MM.1S (cell line): Measurements from ENCODE around the gene VGLL3.

Experiments used
- DNase-seq: peaks from one replicate; pipeline ENCODE4 v3.0.0-alpha.2; 2015
- H2AFZ ChIP-seq: fragments of 300-600 bp; sonication (generic); 2 replicates; pipeline ENCODE4 v1.6.0; 2016; ENCODE audit warnings: antibody characterized with exemption, low read length
- H3F3A ChIP-seq: fragments of 300-600 bp; sonication (generic); 2 replicates; pipeline ENCODE4 v1.6.1; 2016; ENCODE audit warnings: mild to moderate bottlenecking, antibody characterized with exemption, low read length, moderate library complexity, mixed read lengths; ENCODE audit not compliant: insufficient read depth
- H3K27ac ChIP-seq: fragments of 300-600 bp; sonication (generic); 2 replicates; pipeline ENCODE4 v1.5.1; 2016; ENCODE audit warnings: mild to moderate bottlenecking, low read length
- H3K27me3 ChIP-seq: fragments of 300-600 bp; sonication (generic); replicated peaks from 2 replicates; pipeline ENCODE4 v1.6.0; 2016; ENCODE audit warnings: low read length; ENCODE audit not compliant: insufficient read depth
- H3K36me3 ChIP-seq: fragments of 300-600 bp; sonication (generic); replicated peaks from 2 replicates; pipeline ENCODE4 v1.6.1; 2016; ENCODE audit warnings: mild to moderate bottlenecking, low read length, mixed read lengths; ENCODE audit not compliant: insufficient read depth
- H3K4me1 ChIP-seq: fragments of 300-600 bp; sonication (generic); 2 replicates; pipeline ENCODE4 v1.6.1; 2016; ENCODE audit warnings: low read length, mixed read lengths
- H3K4me2 ChIP-seq: fragments of 300-600 bp; sonication (generic); 2 replicates; pipeline ENCODE4 v1.6.0; 2016; ENCODE audit warnings: low read depth, low read length
- H3K4me3 ChIP-seq: fragments of 300-600 bp; sonication (generic); 2 replicates; pipeline ENCODE4 v1.5.1; 2016; ENCODE audit warnings: low read length, mixed read lengths
- H3K79me2 ChIP-seq: fragments of 300-600 bp; sonication (generic); 2 replicates; pipeline ENCODE4 v1.6.1; 2016; ENCODE audit warnings: mixed run types, low read length, mixed read lengths
- H3K9ac ChIP-seq: fragments of 300-600 bp; sonication (generic); 2 replicates; pipeline ENCODE4 v1.6.1; 2016; ENCODE audit warnings: low read length, mixed read lengths
- H3K9me2 ChIP-seq: fragments of 300-600 bp; sonication (generic); replicated peaks from 2 replicates; pipeline ENCODE4 v1.6.1; 2016; ENCODE audit warnings: mild to moderate bottlenecking, low read length, mixed read lengths; ENCODE audit not compliant: insufficient read depth
- H3K9me3 ChIP-seq: fragments of 300-600 bp; sonication (generic); replicated peaks from 2 replicates; pipeline ENCODE4 v1.6.1; 2016; ENCODE audit warnings: mild to moderate bottlenecking, low read length, mixed read lengths; ENCODE audit not compliant: insufficient read depth
- H4K20me1 ChIP-seq: fragments of 300-600 bp; sonication (generic); 2 replicates; pipeline ENCODE4 v1.6.1; 2016; ENCODE audit warnings: mild to moderate bottlenecking, low read length, moderate library complexity, mixed read lengths; ENCODE audit not compliant: insufficient read depth
- EZH2 ChIP-seq: fragments of 300-600 bp; sonication (generic); optimal IDR thresholded peaks from 2 replicates; pipeline ENCODE3; 2017; ENCODE audit warnings: low read depth, mild to moderate bottlenecking, antibody characterized with exemption, low read length, mixed read lengths
- EZH2phosphoT487 ChIP-seq: fragments of 300-600 bp; sonication (generic); IDR thresholded peaks from 2 replicates; pipeline ENCODE4 v1.6.1; 2018; ENCODE audit warnings: antibody characterized with exemption, low read length
- TF ChIP-seq, protein P1 (sequence below): fragments of 300-600 bp; sonication (generic); IDR thresholded peaks from 2 replicates; pipeline ENCODE4 v1.5.1; 2016; ENCODE audit warnings: antibody characterized with exemption, low read length, mixed read lengths

VGLL3 gene

DNA sequence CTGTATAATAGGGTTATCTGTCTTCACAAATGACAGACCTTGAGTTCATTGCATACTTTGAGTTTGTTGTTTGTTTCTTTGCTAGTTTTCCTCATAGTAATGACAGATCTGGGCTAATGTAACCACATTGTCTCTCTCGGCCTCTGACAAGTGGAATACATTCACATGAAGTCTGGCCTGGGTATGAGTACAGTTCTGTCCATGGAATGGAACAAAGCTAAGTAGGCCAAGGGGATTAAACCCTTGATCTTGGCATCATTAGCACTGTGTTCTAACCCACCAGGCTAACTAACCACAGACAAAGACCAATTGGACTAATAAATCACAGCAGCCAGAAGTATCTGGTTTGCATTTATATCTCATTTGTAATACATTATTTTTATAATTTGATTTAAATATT lies 7.6 kb upstream of the VGLL3 start:
- DNase-seq: no peak
- Histone ChIP-seq H3K27me3 (no peaks in the 10 kb centered on the region), H2AFZ (no peak overlapping the region), H3K79me2 (no peaks in the 10 kb centered on the region), H3K9me3 (no peaks in the 10 kb centered on the region), H4K20me1 (no peaks in the 10 kb centered on the region), H3K36me3 (no peaks in the 10 kb centered on the region), H3K9me2 (no peaks in the 10 kb centered on the region), H3K9ac (no peak overlapping the region), H3K4me1 (no peaks in the 10 kb centered on the region), H3K4me3 (no peak overlapping the region), H3K4me2 (no peak overlapping the region), H3F3A (no peaks in the 10 kb centered on the region), H3K27ac (no peak overlapping the region)
- TF ChIP-seq, protein P1, sequence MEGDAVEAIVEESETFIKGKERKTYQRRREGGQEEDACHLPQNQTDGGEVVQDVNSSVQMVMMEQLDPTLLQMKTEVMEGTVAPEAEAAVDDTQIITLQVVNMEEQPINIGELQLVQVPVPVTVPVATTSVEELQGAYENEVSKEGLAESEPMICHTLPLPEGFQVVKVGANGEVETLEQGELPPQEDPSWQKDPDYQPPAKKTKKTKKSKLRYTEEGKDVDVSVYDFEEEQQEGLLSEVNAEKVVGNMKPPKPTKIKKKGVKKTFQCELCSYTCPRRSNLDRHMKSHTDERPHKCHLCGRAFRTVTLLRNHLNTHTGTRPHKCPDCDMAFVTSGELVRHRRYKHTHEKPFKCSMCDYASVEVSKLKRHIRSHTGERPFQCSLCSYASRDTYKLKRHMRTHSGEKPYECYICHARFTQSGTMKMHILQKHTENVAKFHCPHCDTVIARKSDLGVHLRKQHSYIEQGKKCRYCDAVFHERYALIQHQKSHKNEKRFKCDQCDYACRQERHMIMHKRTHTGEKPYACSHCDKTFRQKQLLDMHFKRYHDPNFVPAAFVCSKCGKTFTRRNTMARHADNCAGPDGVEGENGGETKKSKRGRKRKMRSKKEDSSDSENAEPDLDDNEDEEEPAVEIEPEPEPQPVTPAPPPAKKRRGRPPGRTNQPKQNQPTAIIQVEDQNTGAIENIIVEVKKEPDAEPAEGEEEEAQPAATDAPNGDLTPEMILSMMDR: no peak
- TF ChIP-seq EZH2phosphoT487 (no peak), EZH2 (no peak)

DNA sequence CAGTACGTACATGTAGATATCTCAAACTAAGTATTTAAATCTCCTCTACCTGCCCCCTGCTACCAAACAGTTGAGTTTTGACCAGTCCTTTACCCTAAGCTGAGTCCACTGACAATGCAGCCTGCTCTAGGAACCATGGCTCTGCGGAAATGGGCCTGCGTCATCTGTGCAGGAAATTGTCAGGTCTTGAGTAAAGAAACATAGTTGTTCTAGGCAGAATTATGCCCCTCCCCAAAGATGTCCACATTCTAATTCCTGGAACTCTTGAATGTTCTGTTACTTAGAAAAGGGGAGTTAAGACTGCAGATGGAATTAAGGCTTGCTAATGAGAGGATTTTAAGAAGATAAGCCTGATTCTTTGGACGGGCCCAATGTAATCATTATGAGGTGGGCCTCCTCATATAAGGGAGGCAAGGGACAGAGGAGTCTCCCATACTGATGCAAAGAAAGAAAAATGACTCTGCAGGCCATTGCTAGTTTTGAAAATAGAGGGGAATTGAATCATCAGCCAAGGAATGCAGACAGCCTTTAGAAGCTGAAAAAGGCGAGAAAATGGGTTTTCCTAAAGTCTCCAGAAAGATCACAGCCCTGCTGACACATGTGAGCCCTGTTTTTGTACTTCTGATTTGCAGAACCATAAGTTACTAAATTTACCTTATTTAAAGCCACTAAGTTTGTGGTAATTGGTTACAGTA lies 5.5 kb upstream of the VGLL3 start:
- no peak overlapping the region for H3K9ac ChIP-seq
- H4K20me1 ChIP-seq: no peaks in the 10 kb centered on the region
- H3K4me2 ChIP-seq: no peak overlapping the region
- no peak overlapping the region for H3K4me3 ChIP-seq
- H3K27ac ChIP-seq: no peak overlapping the region
- H3K4me1 ChIP-seq: no peaks in the 10 kb centered on the region
- H3K27me3 ChIP-seq: no peaks in the 10 kb centered on the region
- no peaks in the 10 kb centered on the region for H3K9me2 ChIP-seq
- no peaks in the 10 kb centered on the region for H3K79me2 ChIP-seq
- no peak for DNase-seq
- H3K9me3 ChIP-seq: no peaks in the 10 kb centered on the region
- TF ChIP-seq, protein P1: no peak
- TF ChIP-seq EZH2phosphoT487: no peak
- no peak for TF ChIP-seq EZH2
- H3K36me3 ChIP-seq: no peaks in the 10 kb centered on the region
- H2AFZ ChIP-seq: no peak overlapping the region
- H3F3A ChIP-seq: no peaks in the 10 kb centered on the region

DNA sequence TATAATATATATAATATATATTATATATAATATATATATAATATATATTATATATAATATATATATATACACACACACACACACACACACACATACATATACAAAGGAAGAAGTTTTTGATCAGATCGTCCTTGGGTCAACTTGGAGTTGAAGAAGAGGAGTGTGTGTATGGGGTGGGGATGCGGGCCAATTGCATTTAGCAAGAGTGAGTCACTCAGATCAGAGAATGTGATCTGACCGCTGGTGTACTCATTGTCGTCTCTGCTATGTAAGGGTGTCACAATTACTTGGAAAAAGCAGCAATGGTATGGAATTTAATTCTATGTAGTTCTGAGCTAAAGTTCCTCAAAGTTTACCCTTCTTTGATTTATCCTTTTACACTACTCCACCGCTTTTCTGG lies 4.6 kb upstream of the VGLL3 start:
- Histone ChIP-seq H3K4me1 (no peaks in the 10 kb centered on the region), H3K4me2 (no peak overlapping the region), H3K79me2 (no peaks in the 10 kb centered on the region), H3K9ac (no peak overlapping the region), H3F3A (no peaks in the 10 kb centered on the region), H3K4me3 (no peak overlapping the region), H3K9me2 (no peaks in the 10 kb centered on the region), H3K27ac (no peak overlapping the region), H2AFZ (no peak overlapping the region), H3K9me3 (no peaks in the 10 kb centered on the region), H3K27me3 (no peaks in the 10 kb centered on the region), H4K20me1 (no peaks in the 10 kb centered on the region), H3K36me3 (no peaks in the 10 kb centered on the region)
- TF ChIP-seq EZH2: no peak
- TF ChIP-seq, protein P1: no peak
- TF ChIP-seq EZH2phosphoT487: no peak
- DNase-seq: no peak
